B cell (primary cell): Measurements from ENCODE around the gene PDE3A. TPM values are rescaled to one million over a fixed set of nuclear protein-coding genes. Genes with fewer than 3 reads are reported as not detected.

Experiments
- ATAC-seq: fragments of 200-7000 bp; cut with Tn5 transposase; one replicate; pipeline ENCODE4 v1.10.0; 2021; ENCODE audit warnings: low read depth, mild to moderate bottlenecking, moderate number of reproducible peaks, moderate library complexity
- CTCF ChIA-PET: fragments of 350-600 bp; sonication (Branson Sonifier 250); formaldehyde crosslinking; loops from one replicate; lab custom pipeline; 2021; ENCODE audit warnings: antibody characterized with exemption, inconsistent platforms; lab: Charles Lee
- POLR2A ChIA-PET: fragments of 350-600 bp; sonication (Branson Sonifier 250); formaldehyde crosslinking; loops from one replicate; lab custom pipeline; 2021; ENCODE audit warnings: antibody characterized with exemption; lab: Charles Lee
- DNase-seq: peaks from one replicate; pipeline ENCODE4 v3.0.0; 2013
- H2AFZ ChIP-seq: 2 replicates; pipeline ENCODE4 v1.6.1; 2012; ENCODE audit warnings: mild to moderate bottlenecking, low read depth, low read length; ENCODE audit not compliant: insufficient read depth, poor library complexity, severe bottlenecking
- H3K27ac ChIP-seq, 2 donors: 1 replicate in 1 of 2; 2 replicates in 1 of 2; pipeline ENCODE4 v1.5.1; 2012 to 2013; ENCODE audit warnings: low read length in 2 of 2, mild to moderate bottlenecking in 2 of 2, moderate library complexity in 1 of 2
- H3K27me3 ChIP-seq, 4 experiments: fragments of 200-600 bp in 1 of 4; sonication (generic) in 1 of 4; replicated peaks in 1 of 4; 1 replicate in 2 of 4; 2 replicates in 2 of 4; pipeline versions ENCODE4 v1.6.1 to v1.7.0; 2013 to 2016; ENCODE audit warnings: low read length in 3 of 4, mild to moderate bottlenecking in 2 of 4, mixed read lengths in 1 of 4, moderate library complexity in 1 of 4; ENCODE audit not compliant: insufficient read depth in 4 of 4, control insufficient read depth in 3 of 4; ENCODE audit errors: control extremely low read depth in 1 of 4
- H3K36me3 ChIP-seq, 2 experiments: replicated peaks in 1 of 2; 1 replicate in 1 of 2; 2 replicates in 1 of 2; pipeline versions ENCODE4 v1.6.1 to v1.7.1; 2013; ENCODE audit warnings: low read length in 1 of 2; ENCODE audit not compliant: insufficient read depth in 2 of 2, control insufficient read depth in 1 of 2; ENCODE audit errors: control extremely low read depth in 1 of 2, extremely low read depth in 1 of 2
- H3K4me1 ChIP-seq, 2 donors: fragments of 200-600 bp in 1 of 2; sonication (generic) in 1 of 2; 1 replicate in 1 of 2; 2 replicates in 1 of 2; pipeline versions ENCODE4 v1.5.1 to v1.6.1; 2013 to 2017; ENCODE audit warnings: low read length in 2 of 2; ENCODE audit not compliant: control insufficient read depth in 2 of 2, insufficient read depth in 2 of 2
- H3K4me2 ChIP-seq: replicated peaks from 2 replicates; pipeline ENCODE3; 2012; ENCODE audit warnings: mild to moderate bottlenecking, low read depth, low read length; ENCODE audit not compliant: poor library complexity, severe bottlenecking
- H3K4me3 ChIP-seq, 5 experiments: fragments of 200-600 bp in 1 of 5; sonication (generic) in 1 of 5; 1 replicate in 3 of 5; 2 replicates in 2 of 5; pipeline versions ENCODE4 v1.5.1 to v1.7.0; 2011 to 2016; ENCODE audit warnings: low read length in 4 of 5, mild to moderate bottlenecking in 4 of 5, low read depth in 2 of 5, control low read depth in 1 of 5, moderate library complexity in 1 of 5; ENCODE audit not compliant: insufficient read depth in 1 of 5; ENCODE audit errors: control extremely low read depth in 1 of 5, extremely low read depth in 1 of 5
- H3K79me2 ChIP-seq: fragments of 200-600 bp; sonication (generic); one replicate; pipeline ENCODE4 v1.6.0; 2016; ENCODE audit warnings: low read length; ENCODE audit not compliant: control insufficient read depth, insufficient read depth
- H3K9ac ChIP-seq: fragments of 200-600 bp; sonication (generic); 2 replicates; pipeline ENCODE4 v1.6.1; 2017; ENCODE audit warnings: mild to moderate bottlenecking, low read length, moderate library complexity
- H3K9me3 ChIP-seq, 3 donors: one replicate each; pipeline versions ENCODE4 v1.6.1 to v1.7.1; 2013; ENCODE audit warnings: low read length in 2 of 3; ENCODE audit not compliant: control insufficient read depth in 2 of 3, insufficient read depth in 1 of 3; ENCODE audit errors: control extremely low read depth in 1 of 3
- H4K20me1 ChIP-seq: 2 replicates; pipeline ENCODE4 v1.6.0; 2012; ENCODE audit warnings: mild to moderate bottlenecking, low read length; ENCODE audit not compliant: insufficient read depth, control insufficient read depth, poor library complexity, severe bottlenecking
- H3K27ac Mint-ChIP-seq: one replicate; pipeline ENCODE4 v1.8.0; 2021; ENCODE audit warnings: mixed read lengths
- H3K27me3 Mint-ChIP-seq: one replicate; pipeline ENCODE4 v1.8.0; 2021; ENCODE audit warnings: mixed read lengths
- H3K4me1 Mint-ChIP-seq: one replicate; pipeline ENCODE4 v1.8.0; 2021; ENCODE audit warnings: mixed read lengths
- H3K4me3 Mint-ChIP-seq: one replicate; pipeline ENCODE4 v1.8.0; 2021; ENCODE audit warnings: mixed read lengths
- H3K9me3 Mint-ChIP-seq: one replicate; pipeline ENCODE4 v1.8.0; 2022; ENCODE audit warnings: mixed read lengths; ENCODE audit not compliant: insufficient read depth
- CTCF ChIP-seq: fragments of 200-600 bp; IDR thresholded peaks from one replicate; pipeline ENCODE4 v1.8.0; 2022; ENCODE audit warnings: antibody characterized with exemption, mild to moderate bottlenecking
- EZH2 ChIP-seq: IDR thresholded peaks from 2 replicates; pipeline ENCODE4 v1.6.1; 2012; ENCODE audit warnings: borderline replicate concordance, low read depth, mild to moderate bottlenecking, moderate library complexity, low read length; ENCODE audit not compliant: insufficient read depth, poor library complexity, severe bottlenecking
- WGBS: methylation state at CpG from one replicate; pipeline ENCODE4 v1.1.5; 2013; ENCODE audit warnings: missing lambda C conversion rate; ENCODE audit not compliant: insufficient coverage; 5-methylcytosine and 5-hydroxymethylcytosine counted together
- intact Hi-C: fragments of 100-400 bp; cut with micrococcal nuclease; formaldehyde crosslinking; loops from one replicate; pipeline ENCODE4 v1.10.0; 2022
- polyA plus RNA-seq: library from polyadenylated mRNA; depleted of rRNA; stranded (reverse); fragments of >200 nt; gene quantifications from 2 replicates; pipeline ENCODE4 v1.2.3, GENCODE V29; 2012
- total RNA-seq, 2 donors: library from RNA; stranded (reverse); fragments of 120-200 nt in 1 of 2; gene quantifications; 1 replicate in 1 of 2; 2 replicates in 1 of 2; pipeline versions ENCODE4 v1.2.3 to v1.2.4, GENCODE V29; 2013 to 2022

Gene PDE3A
- total and polyA plus RNA-seq, 2 donors (not counting 1 experiment from before 2014, with no cell fraction given) = not detected

- no CpG with 5 or more reads among the region's 2 CpGs for WGBS
- ATAC-seq (no peak), DNase-seq (no peak)
- Mint-ChIP-seq H3K4me3 (no peak overlapping the region), H3K9me3 (no peaks in the 10 kb centered on the region), H3K27ac (no peak overlapping the region), H3K4me1 (no peaks in the 10 kb centered on the region), H3K27me3 (no peaks in the 10 kb centered on the region)
- no peak overlapping the region for H3K4me2 ChIP-seq
- H3K79me2 ChIP-seq = no peaks in the 10 kb centered on the region
- H3K9ac ChIP-seq = no peak overlapping the region
- no peaks in the 10 kb centered on the region for H3K27me3 ChIP-seq
- no peak overlapping the region for H3K27ac ChIP-seq
- H3K4me1 ChIP-seq = no peaks in the 10 kb centered on the region
- no peaks in the 10 kb centered on the region for H4K20me1 ChIP-seq
- CTCF ChIA-PET = no interaction called here
- H3K9me3 ChIP-seq = peaks cover 0 to 9% (median 0%) of the 10 kb centered on the region in 3 donors
- no peak for TF ChIP-seq CTCF
- no peak for TF ChIP-seq EZH2
- intact Hi-C loops = no loop called here
- POLR2A ChIA-PET = no interaction called here
- no peak overlapping the region for H3K4me3 ChIP-seq
- H3K36me3 ChIP-seq = no peaks in the 10 kb centered on the region
- no peak overlapping the region for H2AFZ ChIP-seq
These were observed 179.7 kb downstream of the PDE3A start for GRCh38 chr12:20547816-20548575.

- Histone ChIP-seq H3K79me2 (no peaks in the 10 kb centered on the region), H3K4me2 (no peak overlapping the region), H3K4me1 (no peaks in the 10 kb centered on the region), H3K27me3 (no peaks in the 10 kb centered on the region), H3K4me3 (no peak overlapping the region), H3K9ac (no peak overlapping the region), H2AFZ (no peak overlapping the region), H4K20me1 (no peaks in the 10 kb centered on the region), H3K36me3 (no peaks in the 10 kb centered on the region), H3K27ac (no peak overlapping the region), H3K9me3 (peaks cover 0 to 9% (median 0%) of the 10 kb centered on the region in 3 donors)
- CTCF ChIA-PET = no interaction called here
- POLR2A ChIA-PET = no interaction called here
- no peaks in the 10 kb centered on the region for H3K27me3 Mint-ChIP-seq
- TF ChIP-seq CTCF (no peak), EZH2 (no peak)
- intact Hi-C loops = no loop called here
- no peak for DNase-seq
- no peak for ATAC-seq
- no peak overlapping the region for H3K4me3 Mint-ChIP-seq
- WGBS = no CpG with 5 or more reads among the region's 1 CpG
- no peaks in the 10 kb centered on the region for H3K9me3 Mint-ChIP-seq
- H3K4me1 Mint-ChIP-seq = no peaks in the 10 kb centered on the region
- no peak overlapping the region for H3K27ac Mint-ChIP-seq
These were observed 180.3 kb downstream of the PDE3A start for GRCh38 chr12:20548611-20549010.
